AG09319 (cell line): ENCODE data around the gene PRTG.

ENCODE experiments used
- DNase-seq: peaks from one replicate; pipeline ENCODE4 v3.0.0-alpha.2; 2010; ENCODE audit warnings: low read depth; ENCODE audit errors: extremely low read depth
- CTCF ChIP-seq: IDR thresholded peaks from 2 replicates; pipeline ENCODE4 v1.5.1; 2011; ENCODE audit warnings: low read depth, mild to moderate bottlenecking, inconsistent platforms, low read length, moderate library complexity

The PRTG gene

GRCh38 chr15:55742498-55742926, 440 bp downstream of the PRTG start:
- DNase-seq = no peak
- no peak; the same call in 1 of the 2 replicates for TF ChIP-seq CTCF

- TF ChIP-seq CTCF = no peak; the same call in 1 of the 2 replicates
- DNase-seq = no peak
These were observed 987 bp downstream of the PRTG start for GRCh38 chr15:55741833-55742497.

- no peak for DNase-seq
- no peak for TF ChIP-seq CTCF
These were observed 1.7 kb downstream of the PRTG start for GRCh38 chr15:55740981-55741832.

GRCh38 chr15:55740359-55740878, 2.5 kb downstream of the PRTG start:
- no peak for DNase-seq
- no peak for TF ChIP-seq CTCF

GRCh38 chr15:55739641-55740040, 3.3 kb downstream of the PRTG start:
- TF ChIP-seq CTCF = no peak
- no peak for DNase-seq

- TF ChIP-seq CTCF = no peak
- no peak for DNase-seq
These were observed 4.2 kb downstream of the PRTG start for GRCh38 chr15:55738715-55739114.

GRCh38 chr15:55737373-55737772, 5.6 kb downstream of the PRTG start:
- TF ChIP-seq CTCF = no peak
- DNase-seq = no peak
